K562 (cell line): ENCODE results near the gene LRRC75A. TPM values are rescaled to one million over a fixed set of nuclear protein-coding genes. Genes with fewer than 3 reads are reported as not detected.
A peak's percentile ranks its signal among the peaks of the same experiment; 100 is the strongest.

Experiments
- ATF6 ChIP-seq: sonication (generic); formaldehyde crosslinking; IDR thresholded peaks from 2 replicates; pipeline ENCODE4 v1.4.0; 2020; ENCODE audit warnings: mild to moderate bottlenecking, missing genetic modification reagents
- CREB5 ChIP-seq: fragments of 250-450 bp; sonication (Bioruptor Pico); IDR thresholded peaks from 2 replicates; pipeline ENCODE4 v1.5.0; 2020; ENCODE audit warnings: mild to moderate bottlenecking
- ETS1 ChIP-seq: conservative IDR thresholded peaks from 2 replicates; pipeline ENCODE4 v1.6.1; 2011; ENCODE audit warnings: low read depth, mild to moderate bottlenecking, low read length; ENCODE audit not compliant: control insufficient read depth
- HDAC1 ChIP-seq, 2 experiments: fragments of 450-650 bp; IDR thresholded peaks; 2 replicates each; pipeline ENCODE4 v1.6.1; 2016 to 2017; ENCODE audit warnings: inconsistent platforms in 1 of 2, mild to moderate bottlenecking in 1 of 2, moderate library complexity in 1 of 2
- IRF1 ChIP-seq: sonication (generic); formaldehyde crosslinking; IDR thresholded peaks from 2 replicates; pipeline ENCODE4 v1.8.0; 2022; ENCODE audit warnings: missing genetic modification reagents, mild to moderate bottlenecking, borderline replicate concordance
- KAT2B ChIP-seq: IDR thresholded peaks from one replicate; pipeline ENCODE4 v1.6.1; 2012; ENCODE audit warnings: low read depth, mild to moderate bottlenecking, control low read depth, inconsistent platforms, low read length, moderate library complexity
- KLF10 ChIP-seq: fragments of 250-450 bp; sonication (Bioruptor Pico); IDR thresholded peaks from 2 replicates; pipeline ENCODE4 v1.6.1; 2021; ENCODE audit warnings: matching md5 sums
- RNF2 ChIP-seq: sonication (generic); IDR thresholded peaks from 2 replicates; pipeline ENCODE4 v1.6.1; 2016
- TBL1XR1 ChIP-seq, 2 experiments: IDR thresholded peaks; 2 replicates each; pipeline ENCODE4 v1.6.1; 2012; ENCODE audit warnings: improper control_type of control experiment in 2 of 2, low read length in 2 of 2, mild to moderate bottlenecking in 1 of 2
- USF2 ChIP-seq: sonication (generic); formaldehyde crosslinking; IDR thresholded peaks from 2 replicates; pipeline ENCODE4 v1.5.0; 2020; ENCODE audit warnings: missing genetic modification reagents
- ZBTB12 ChIP-seq: fragments of 250-450 bp; sonication (Bioruptor Pico); IDR thresholded peaks from 2 replicates; pipeline ENCODE4 v1.4.0; 2020
- ZKSCAN8 ChIP-seq: fragments of 200-800 bp; sonication (Bioruptor generic); IDR thresholded peaks from 2 replicates; pipeline ENCODE4 v1.6.1; 2016; ENCODE audit warnings: missing genetic modification characterization, missing compliant biosample characterization
- ZMIZ1 ChIP-seq, 2 experiments: fragments of 150-350 bp in 1 of 2; IDR thresholded peaks; 2 replicates each; pipeline ENCODE4 v1.6.1; 2012 to 2016; ENCODE audit warnings: low read depth in 2 of 2, low read length in 2 of 2, mild to moderate bottlenecking in 1 of 2, moderate library complexity in 1 of 2
- ZNF41 ChIP-seq: fragments of 250-450 bp; sonication (Bioruptor Pico); conservative IDR thresholded peaks from 2 replicates; pipeline ENCODE4 v1.4.0; 2020; ENCODE audit warnings: mild to moderate bottlenecking
- ZNF778 ChIP-seq: fragments of 450-650 bp; formaldehyde crosslinking; IDR thresholded peaks from 2 replicates; pipeline ENCODE4 v1.4.0; 2020; ENCODE audit warnings: mild to moderate bottlenecking, moderate library complexity
- polyA plus RNA-seq, 8 experiments: library from polyadenylated mRNA; depleted of rRNA in 4 of 8; stranded (reverse) in 5 of 8; unstranded in 3 of 8; fragments of >200 nt; fragmentation: Nextera tagmentation in 2 of 8; fragmentation: Illumina TruSeq in 1 of 8; extraction: Ambion mirVana in 2 of 8; extraction: Trizol in 1 of 8; gene quantifications; 2 replicates each; pipeline versions ENCODE4 v1.2.1 to v1.2.3, GENCODE V29; 2011 to 2014; ENCODE audit warnings: inconsistent platforms in 1 of 8, missing spikeins in 1 of 8
- total RNA-seq, 7 experiments: library from RNA; depleted of rRNA in 6 of 7; stranded (reverse); fragments of >200 nt in 6 of 7; fragmentation: Illumina TruSeq in 2 of 7; extraction: Trizol in 2 of 7; gene quantifications; 2 replicates each; pipeline versions ENCODE4 v1.2.1 to v1.2.3, GENCODE V29; 2011 to 2021; ENCODE audit warnings: low replicate concordance in 1 of 7

The LRRC75A gene
- total and polyA plus RNA-seq, 9 of the 15 experiments (the other 6 are each of a cell fraction or from before 2014, with no cell fraction given): 0.04 to 0.34 (median 0.08) TPM; not detected in 5

GRCh38 chr17:16438557-16439302 lies 53.3 kb downstream of the LRRC75A start (continued):
- TF ChIP-seq HDAC1 (IDR thresholded peaks at IDR 0.05) (peak in 1 of 2 experiments; percentile 65; a peak in 2 of 4 replicates), KAT2B (no peak), ZBTB12 (CRISPR knock-in tag) (no peak), ETS1 (peak; percentile 67), TBL1XR1 (IDR thresholded peaks at IDR 0.05; ENCODE audit: low read length in 2 of 2) (peak in 1 of 2 experiments; percentile 72; a peak in 2 of 4 replicates), ZNF41 (CRISPR knock-in tag) (no peak), RNF2 (peak; percentile 75), ZKSCAN8 (CRISPR knock-in tag) (no peak), KLF10 (CRISPR knock-in tag) (no peak), CREB5 (no peak), IRF1 (no peak), ZMIZ1 (IDR thresholded peaks at IDR 0.05; ENCODE audit: low read depth in 2 of 2, low read length in 2 of 2) (peak in 1 of 2 experiments; percentile 63; a peak in 2 of 4 replicates), ATF6 (no peak), USF2 (CRISPR knock-in tag) (peak; percentile 83), ZNF778 (no peak)
